T47D (cell line): Measurements from ENCODE around the gene RPA3.
A peak's percentile ranks its signal among the peaks of the same experiment; 100 is the strongest.

ENCODE experiments used
- DNase-seq, 2 experiments: peaks; one replicate each; pipeline versions ENCODE4 v3.0.0 to v3.0.0-alpha.2; 2011 to 2012; ENCODE audit warnings: low read depth in 1 of 2, low spot score in 1 of 2
- JUND ChIP-seq: IDR thresholded peaks from 2 replicates; pipeline ENCODE4 v1.6.1; 2012; ENCODE audit warnings: low read depth
- in situ Hi-C: cut with HindIII; loops from 2 replicates; pipeline ENCODE4 v1.10.0; 2016; ENCODE audit warnings: low sequenced_read_pairs, low pct_unique_long_range_greater_than_20kb

RPA3 gene

GRCh38 chr7:7630626-7631329, 87.6 kb downstream of the RPA3 start:
- DNase-seq: no peak
- TF ChIP-seq JUND: no peak
- in situ Hi-C loops: no loop called here

- in situ Hi-C loops: no loop called here
- DNase-seq: no peak
- TF ChIP-seq JUND: no peak
Measured at GRCh38 chr7:7628476-7628875, 89.9 kb downstream of the RPA3 start.

DNA sequence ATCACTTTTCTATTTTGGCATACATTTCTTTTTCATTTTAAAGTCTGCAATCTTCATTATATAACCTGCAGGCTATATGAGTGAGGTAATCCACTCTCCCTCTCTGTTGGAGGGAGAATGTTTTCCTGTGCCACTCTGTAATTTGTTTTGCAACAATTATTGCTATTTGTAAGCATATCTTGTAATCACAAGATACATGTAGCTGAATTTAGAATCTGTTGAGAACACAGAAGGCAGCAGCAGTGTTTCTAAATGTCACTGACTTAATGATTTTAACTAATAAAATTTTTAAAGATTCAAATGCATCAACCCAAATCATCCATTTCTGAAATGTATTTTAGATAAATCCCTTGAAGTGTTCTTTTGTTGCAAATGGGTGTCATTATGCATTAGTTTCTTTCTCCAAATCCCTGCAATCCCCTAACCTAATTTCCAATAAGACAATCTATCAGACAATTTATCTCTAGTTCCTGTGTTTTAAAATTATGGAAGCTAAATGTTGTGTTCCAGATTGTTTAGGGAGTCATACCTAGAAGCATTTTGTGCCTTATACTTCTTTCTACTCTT, 97.7 kb downstream of the RPA3 start:
- in situ Hi-C loops: no loop called here
- DNase-seq: no peak
- no peak for TF ChIP-seq JUND

- no peak for TF ChIP-seq JUND
- no peak for DNase-seq
- in situ Hi-C loops: no loop called here
Measured at GRCh38 chr7:7620236-7620635, 98.2 kb downstream of the RPA3 start.

DNA sequence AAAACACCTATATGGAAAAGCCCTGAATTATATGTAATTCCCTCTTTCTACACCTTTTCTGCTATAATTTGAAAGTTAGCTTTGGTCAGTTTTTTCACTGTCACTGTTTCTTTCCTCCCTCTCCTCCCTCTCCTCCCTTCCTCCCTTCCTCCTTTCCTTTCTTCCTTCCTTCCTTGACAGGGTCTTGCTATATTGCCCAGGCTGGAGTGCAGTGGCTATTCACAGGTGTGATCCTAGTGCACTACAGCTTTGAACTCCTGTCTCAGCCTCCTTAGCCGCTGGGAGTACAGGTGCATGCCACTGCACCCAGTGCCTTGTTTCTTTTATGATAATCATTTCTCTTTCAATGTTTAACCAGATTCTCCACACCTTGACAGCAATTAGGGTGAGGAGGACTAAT, 100.0 kb downstream of the RPA3 start:
- no peak for TF ChIP-seq JUND
- in situ Hi-C loops: no loop called here
- no peak for DNase-seq

DNA sequence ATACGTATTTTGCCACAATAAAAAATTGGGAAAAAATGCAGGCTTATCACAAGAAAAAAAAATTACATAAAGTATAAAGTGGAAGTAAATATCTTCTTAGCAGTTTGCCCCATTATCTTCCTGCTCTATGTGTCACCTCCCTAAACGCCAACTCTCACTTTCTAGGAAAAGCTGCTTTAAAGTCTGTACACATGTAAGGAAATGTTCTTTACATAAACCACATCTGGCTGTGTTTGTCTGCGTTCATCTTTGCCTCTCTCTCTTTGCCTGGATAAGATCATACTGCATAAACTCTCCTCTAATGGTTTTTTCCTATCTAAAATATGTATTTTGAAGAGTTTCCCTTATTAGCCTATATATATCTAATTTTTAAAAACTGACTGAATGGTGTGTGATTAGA, 100.9 kb downstream of the RPA3 start:
- no peak for TF ChIP-seq JUND
- in situ Hi-C loops: no loop called here
- DNase-seq: no peak

- in situ Hi-C loops: no loop called here
- TF ChIP-seq JUND: no peak
- no peak for DNase-seq
Measured at GRCh38 chr7:7614018-7614741, 104.2 kb downstream of the RPA3 start.

- TF ChIP-seq JUND: no peak
- in situ Hi-C loops: no loop called here
- no peak for DNase-seq
Measured at GRCh38 chr7:7613210-7613609, 105.2 kb downstream of the RPA3 start.

DNA sequence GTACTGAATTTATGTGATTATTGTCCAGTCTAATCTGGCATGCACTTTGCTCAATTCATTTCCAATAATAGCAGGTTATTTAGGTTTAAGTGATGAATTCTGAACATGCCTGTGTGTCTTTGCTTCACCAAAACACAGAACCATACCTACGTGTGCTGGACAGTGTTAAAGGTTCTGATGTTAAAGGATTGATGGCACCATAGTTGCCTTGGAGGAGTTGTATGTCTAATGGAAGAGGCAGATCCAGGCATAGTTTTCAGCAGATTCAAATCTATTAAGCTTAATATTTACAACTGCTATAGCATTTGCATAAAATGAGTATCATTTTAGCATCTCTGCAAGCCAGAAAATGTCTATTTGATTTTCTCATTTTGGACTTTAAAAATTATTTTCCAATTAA, 105.9 kb downstream of the RPA3 start:
- in situ Hi-C loops: no loop called here
- TF ChIP-seq JUND: no peak

DNA sequence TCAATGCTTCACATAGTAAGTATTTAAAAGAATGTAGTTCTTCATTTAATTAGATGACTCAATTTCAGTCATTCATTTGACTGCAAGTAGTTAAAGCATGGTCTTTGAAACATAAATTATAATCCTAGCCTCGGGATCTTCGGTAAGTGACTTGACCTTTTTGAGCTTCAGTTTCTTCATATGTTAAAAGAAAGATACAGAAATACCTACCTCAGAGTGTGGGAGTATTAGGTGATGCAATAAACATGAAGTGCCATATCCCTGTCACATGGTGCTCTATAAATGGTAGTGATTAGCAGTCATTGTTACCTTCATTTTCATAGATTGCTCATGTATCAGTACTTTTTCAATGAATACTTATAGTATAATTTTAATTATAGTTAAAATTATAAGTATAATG, 109.1 kb downstream of the RPA3 start:
- DNase-seq: no peak
- in situ Hi-C loops: no loop called here
- TF ChIP-seq JUND: no peak

More for the DNA sequence above, 105.9 kb downstream of the RPA3 start:
- no peak for DNase-seq

GRCh38 chr7:7607010-7607409, 111.4 kb downstream of the RPA3 start:
- in situ Hi-C loops: no loop called here
- TF ChIP-seq JUND: no peak
- DNase-seq: no peak

DNA sequence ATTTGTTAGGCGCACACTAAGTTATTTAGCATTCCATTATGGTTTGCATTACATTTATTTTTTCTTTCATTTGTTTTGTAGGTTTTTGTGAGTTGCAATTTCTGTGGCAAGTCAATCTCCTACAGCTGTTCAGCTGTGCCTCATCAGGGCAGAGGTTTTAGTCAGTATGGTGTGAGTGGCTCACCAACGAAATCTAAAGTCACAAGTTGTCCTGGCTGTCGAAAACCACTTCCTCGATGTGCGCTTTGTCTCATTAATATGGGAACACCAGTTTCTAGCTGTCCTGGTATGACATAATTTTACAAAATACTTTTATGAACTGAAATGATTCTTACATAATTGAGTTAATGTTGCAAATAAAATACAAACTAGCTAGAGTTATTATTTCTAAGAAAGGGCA, 122.2 kb downstream of the RPA3 start:
- in situ Hi-C loops: no loop called here
- no peak for DNase-seq
- no peak for TF ChIP-seq JUND

GRCh38 chr7:7595451-7595850, 123.0 kb downstream of the RPA3 start:
- in situ Hi-C loops: no loop called here
- DNase-seq: peak; percentile 31 to 52
- TF ChIP-seq JUND: no peak
